DOHH2 (cell line): ENCODE measurements around the gene GRIN2D.

Experiments used
- EZH2phosphoT487 ChIP-seq: fragments of 200-600 bp; sonication (generic); IDR thresholded peaks from 2 replicates; pipeline ENCODE4 v1.6.1; 2017; ENCODE audit warnings: borderline replicate concordance, mild to moderate bottlenecking, antibody characterized with exemption, low read length, moderate library complexity, mixed read lengths
- TF ChIP-seq, protein P1 (sequence below): fragments of 200-600 bp; sonication (generic); IDR thresholded peaks from one replicate; pipeline ENCODE4 v1.5.1; 2014; ENCODE audit warnings: antibody characterized with exemption, mild to moderate bottlenecking, low read depth, low read length; ENCODE audit not compliant: poor library complexity, severe bottlenecking

GRCh38 chr19:48401287-48401686 is 7.8 kb downstream of the GRIN2D start:
- TF ChIP-seq, protein P1, sequence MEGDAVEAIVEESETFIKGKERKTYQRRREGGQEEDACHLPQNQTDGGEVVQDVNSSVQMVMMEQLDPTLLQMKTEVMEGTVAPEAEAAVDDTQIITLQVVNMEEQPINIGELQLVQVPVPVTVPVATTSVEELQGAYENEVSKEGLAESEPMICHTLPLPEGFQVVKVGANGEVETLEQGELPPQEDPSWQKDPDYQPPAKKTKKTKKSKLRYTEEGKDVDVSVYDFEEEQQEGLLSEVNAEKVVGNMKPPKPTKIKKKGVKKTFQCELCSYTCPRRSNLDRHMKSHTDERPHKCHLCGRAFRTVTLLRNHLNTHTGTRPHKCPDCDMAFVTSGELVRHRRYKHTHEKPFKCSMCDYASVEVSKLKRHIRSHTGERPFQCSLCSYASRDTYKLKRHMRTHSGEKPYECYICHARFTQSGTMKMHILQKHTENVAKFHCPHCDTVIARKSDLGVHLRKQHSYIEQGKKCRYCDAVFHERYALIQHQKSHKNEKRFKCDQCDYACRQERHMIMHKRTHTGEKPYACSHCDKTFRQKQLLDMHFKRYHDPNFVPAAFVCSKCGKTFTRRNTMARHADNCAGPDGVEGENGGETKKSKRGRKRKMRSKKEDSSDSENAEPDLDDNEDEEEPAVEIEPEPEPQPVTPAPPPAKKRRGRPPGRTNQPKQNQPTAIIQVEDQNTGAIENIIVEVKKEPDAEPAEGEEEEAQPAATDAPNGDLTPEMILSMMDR, result no peak
- no peak for TF ChIP-seq EZH2phosphoT487
